Measurements from ENCODE around the gene TENT5C. TPM values are rescaled to one million over a fixed set of nuclear protein-coding genes. Genes with fewer than 3 reads are reported as not detected.
"Not testable (repeated sequence)": the region's sequence is repeated elsewhere in the genome, so short reads cannot be mapped to it uniquely, and the experiment has no call there.

Gene TENT5C
- 1 to 10 TPM; 3.7 to 4.1 TPM for total RNA-seq
- polyA plus RNA-seq, result 12.6 TPM

DNA sequence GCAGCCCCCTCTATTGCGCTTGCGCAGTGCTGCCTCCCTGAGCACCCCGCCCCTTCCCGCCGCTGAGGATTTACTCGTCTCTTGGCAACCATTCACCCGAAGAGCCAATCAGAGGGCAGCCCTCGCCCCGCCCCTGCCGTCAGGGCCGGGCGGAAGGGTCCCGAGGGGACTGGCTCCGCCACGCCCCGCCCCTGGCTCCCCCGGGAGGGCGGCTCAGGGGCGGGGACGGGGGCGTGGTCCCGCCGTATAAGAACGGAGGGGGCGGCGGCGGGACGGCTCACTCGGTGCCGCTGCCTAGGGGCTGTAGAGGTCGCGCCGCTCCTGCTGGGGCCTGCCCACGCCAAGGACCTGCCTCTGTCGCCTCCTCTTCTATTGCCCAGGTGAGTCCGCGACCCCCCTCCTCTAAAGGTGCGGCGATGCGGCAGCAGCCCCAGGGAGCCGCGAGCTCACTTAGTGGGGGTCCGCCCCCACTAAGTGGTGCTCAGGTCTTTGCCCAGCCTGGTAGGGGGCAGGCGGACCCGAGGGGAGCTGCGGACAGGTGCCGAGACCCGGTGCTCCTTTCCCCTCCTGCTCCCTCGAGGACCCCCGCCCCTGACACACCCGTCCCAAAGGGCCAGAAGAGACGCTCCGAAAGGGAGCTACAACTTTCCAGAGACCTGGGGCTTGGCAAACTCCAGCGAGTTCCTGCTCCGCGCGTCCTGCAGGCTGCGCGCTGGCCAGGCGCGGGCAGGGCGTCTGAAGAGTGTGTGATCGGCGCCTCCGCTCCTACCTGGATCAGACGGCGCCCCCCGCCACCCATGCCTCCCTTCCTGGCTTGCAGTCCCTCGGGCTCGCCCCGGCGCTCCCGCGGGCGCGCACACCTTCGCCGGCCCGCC is at the start of gene TENT5C:
Gene TENT5C, plus strand, starts transcription at position 275 of the 875 bp plus-strand sequence. CDS start 16,821 bp downstream, outside the sequence.
- Histone ChIP-seq H3K36me3 (ENCODE audit: insufficient read depth, low read length) (no peaks in the 10 kb centered on the region), H3K9me3 (ENCODE audit: low read length) (no peaks in the 10 kb centered on the region), H3K27me3 (ENCODE audit: insufficient read depth, low read length, poor library complexity, severe bottlenecking) (no peaks in the 10 kb centered on the region), H3K4me1 (ENCODE audit: insufficient read depth, low read length) (peaks cover 36% of the 10 kb centered on the region), H3K4me3 (ENCODE audit: low read length) (peak within 1 kb of the TSS; percentile 93), H3K27ac (ENCODE audit: low read depth, low read length) (peak within 1 kb of the TSS; percentile 96)
- peak; percentile 98 to 99 (median 99) for DNase-seq
- H3K4me1 Mint-ChIP-seq, result peaks cover 45 to 53% (median 51%) of the 10 kb centered on the region in 3 donors
- no peaks in the 10 kb centered on the region for H3K9me3 Mint-ChIP-seq
- CTCF ChIA-PET, result interaction anchor here (0.9 to 3.9 kb wide), 8 partner anchors 15 to 148 kb away, joined by 3 to 29 read pairs (median 12); no protein-coding TSS in a partner anchor
- peak within 1 kb of the TSS; percentile 91 to 99 (median 98) for H3K4me3 Mint-ChIP-seq
- POLR2A ChIA-PET, result interaction anchor here (1.0 to 3.4 kb wide), 7 partner anchors 35 to 323 kb away, joined by 3 to 48 read pairs (median 17); partner anchors contain the start of genes GDAP2 and WDR3
- H3K36me3 Mint-ChIP-seq, result peaks cover 9 to 48% (median 10%) of the 10 kb centered on the region in 3 donors
- peaks cover 0 to 8% of the 10 kb centered on the region in 2 donors for H3K27me3 Mint-ChIP-seq
- peak within 1 kb of the TSS; percentile 96 to 100 (median 98) for H3K27ac Mint-ChIP-seq

DNA sequence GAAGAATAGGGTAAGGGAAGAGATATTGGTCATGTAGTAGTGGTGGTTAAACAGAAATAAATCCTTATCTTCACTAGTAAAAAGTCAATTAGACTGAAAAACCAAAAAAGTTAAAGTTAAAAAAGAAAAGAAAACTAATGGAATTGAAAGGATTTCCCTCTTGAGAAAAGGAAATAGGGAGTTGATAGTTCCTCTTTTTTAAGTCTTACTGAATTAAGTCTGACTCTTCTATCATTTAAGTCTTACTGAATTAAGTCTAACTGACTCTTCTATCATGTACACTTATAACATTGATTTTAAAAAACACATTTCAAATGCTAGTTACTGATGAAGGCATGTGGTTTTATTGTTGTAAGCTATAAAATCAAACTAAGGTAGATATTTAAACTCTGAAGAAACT is 49.5 kb upstream of the TENT5C start:
- ChIA-PET CTCF (interaction anchor here (1.3 kb wide), 1 partner anchor 21 kb away, joined by 7 read pairs; no protein-coding TSS in a partner anchor), POLR2A (no interaction called here)
- Histone ChIP-seq H3K4me1 (ENCODE audit: insufficient read depth, low read length) (no peaks in the 10 kb centered on the region), H3K36me3 (ENCODE audit: insufficient read depth, low read length) (no peaks in the 10 kb centered on the region), H3K27ac (ENCODE audit: low read depth, low read length) (no peak overlapping the region), H3K27me3 (ENCODE audit: insufficient read depth, low read length, poor library complexity, severe bottlenecking) (no peaks in the 10 kb centered on the region), H3K9me3 (ENCODE audit: low read length) (no peaks in the 10 kb centered on the region), H3K4me3 (ENCODE audit: low read length) (no peak overlapping the region)
- Mint-ChIP-seq H3K4me1 (no peaks in the 10 kb centered on the region), H3K9me3 (peaks cover 0 to 8% (median 6%) of the 10 kb centered on the region in 5 donors), H3K36me3 (peaks cover 0 to 12% (median under 1%) of the 10 kb centered on the region in 3 donors), H3K27me3 (peaks cover 0 to 4% of the 10 kb centered on the region in 2 donors), H3K27ac (no peak overlapping the region), H3K4me3 (no peak overlapping the region)
- no peak for DNase-seq

DNA sequence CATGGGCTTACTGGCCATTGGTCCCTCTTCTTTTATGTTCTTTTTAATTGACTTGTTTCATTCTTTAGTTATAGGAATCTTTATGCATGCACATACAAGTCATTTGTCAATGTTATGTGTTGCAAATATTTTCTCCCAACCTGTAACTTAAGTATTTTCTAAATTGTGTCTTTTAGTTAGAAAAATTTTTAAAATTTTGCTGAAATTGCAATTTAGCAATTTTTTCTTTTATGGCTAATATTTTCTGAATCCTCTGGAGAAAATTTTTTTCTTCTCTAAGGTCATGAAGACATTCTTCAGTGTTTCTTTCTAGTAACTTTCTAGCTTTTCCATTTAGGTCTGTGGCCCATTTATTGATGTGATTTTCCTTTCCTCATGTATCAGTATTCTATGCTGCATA is 48.9 kb upstream of the TENT5C start:
- no peaks in the 10 kb centered on the region for H3K4me1 ChIP-seq (ENCODE audit: insufficient read depth, low read length)
- H3K4me3 ChIP-seq (ENCODE audit: low read length), result no peak overlapping the region
- Mint-ChIP-seq H3K27ac (no peak overlapping the region), H3K9me3 (peaks cover 0 to 8% (median 6%) of the 10 kb centered on the region in 5 donors), H3K4me1 (no peaks in the 10 kb centered on the region), H3K4me3 (no peak overlapping the region), H3K27me3 (peaks cover 0 to 4% of the 10 kb centered on the region in 2 donors), H3K36me3 (peaks cover 0 to 12% (median 1%) of the 10 kb centered on the region in 3 donors)
- H3K27me3 ChIP-seq (ENCODE audit: insufficient read depth, low read length, poor library complexity, severe bottlenecking), result no peaks in the 10 kb centered on the region
- POLR2A ChIA-PET, result no interaction called here
- DNase-seq, result no peak
- H3K9me3 ChIP-seq (ENCODE audit: low read length), result no peaks in the 10 kb centered on the region
- CTCF ChIA-PET, result interaction anchor here (1.7 kb wide), 1 partner anchor 22 kb away, joined by 5 read pairs; no protein-coding TSS in a partner anchor
- H3K27ac ChIP-seq (ENCODE audit: low read depth, low read length), result no peak overlapping the region
- no peaks in the 10 kb centered on the region for H3K36me3 ChIP-seq (ENCODE audit: insufficient read depth, low read length)

DNA sequence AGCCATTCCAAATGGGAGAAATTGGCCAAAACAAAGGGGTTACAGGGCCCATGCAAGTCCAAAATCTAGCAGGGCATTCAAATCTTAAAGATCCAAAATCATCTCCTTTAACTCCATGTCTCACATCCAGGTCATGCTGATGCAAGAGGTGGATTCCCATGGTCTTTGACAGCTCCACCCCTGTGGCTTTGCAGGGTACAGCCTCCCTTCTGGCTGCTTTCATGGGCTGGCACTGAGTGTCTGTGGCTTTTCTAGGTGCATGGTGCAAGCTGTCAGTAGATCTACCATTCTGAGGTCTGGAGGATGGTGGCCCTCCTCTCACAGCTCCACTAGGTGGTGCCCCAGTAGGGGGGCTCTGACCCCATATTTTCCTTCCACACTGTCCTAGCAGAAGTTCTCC is 47.4 kb upstream of the TENT5C start:
- H3K27ac Mint-ChIP-seq; POLR2A ChIA-PET; H3K27ac ChIP-seq (ENCODE audit: low read depth, low read length); H3K4me3 ChIP-seq (ENCODE audit: low read length); H3K9me3 Mint-ChIP-seq; H3K4me1 Mint-ChIP-seq; H3K27me3 ChIP-seq (ENCODE audit: insufficient read depth, low read length, poor library complexity, severe bottlenecking); H3K9me3 ChIP-seq (ENCODE audit: low read length); H3K4me3 Mint-ChIP-seq; H3K36me3 ChIP-seq (ENCODE audit: insufficient read depth, low read length); DNase-seq; H3K27me3 Mint-ChIP-seq; H3K4me1 ChIP-seq (ENCODE audit: insufficient read depth, low read length): not testable (repeated sequence)
- CTCF ChIA-PET, result interaction anchor here (1.7 kb wide), 1 partner anchor 24 kb away, joined by 5 read pairs; no protein-coding TSS in a partner anchor
- H3K36me3 Mint-ChIP-seq, result peaks cover 0 to 12% (median 1%) of the 10 kb centered on the region in 3 donors

DNA sequence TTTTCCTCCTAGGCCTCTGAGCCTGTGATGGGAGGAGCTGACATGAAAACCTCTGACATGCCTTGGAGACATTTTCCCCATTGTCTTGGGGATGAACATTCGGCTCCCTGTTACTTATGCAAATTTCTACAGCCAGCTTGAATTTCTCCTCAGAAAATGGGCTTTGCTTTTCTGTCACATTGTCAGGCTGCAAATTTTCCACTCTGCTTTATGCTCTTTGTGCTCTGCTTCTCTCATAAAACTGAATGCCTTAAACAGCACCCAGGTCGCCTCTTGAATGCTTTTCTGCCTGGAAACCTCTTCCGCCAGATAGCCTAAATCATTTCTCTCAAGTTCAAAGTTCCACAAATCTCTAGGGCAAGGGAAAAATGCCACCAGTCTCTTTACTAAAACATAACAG is 46.7 kb upstream of the TENT5C start:
- H3K4me1 Mint-ChIP-seq, result no peaks in the 10 kb centered on the region
- Histone ChIP-seq H3K27me3 (ENCODE audit: insufficient read depth, low read length, poor library complexity, severe bottlenecking) (no peaks in the 10 kb centered on the region), H3K4me1 (ENCODE audit: insufficient read depth, low read length) (no peaks in the 10 kb centered on the region), H3K9me3 (ENCODE audit: low read length) (no peaks in the 10 kb centered on the region), H3K4me3 (ENCODE audit: low read length) (no peak overlapping the region), H3K36me3 (ENCODE audit: insufficient read depth, low read length) (no peaks in the 10 kb centered on the region), H3K27ac (ENCODE audit: low read depth, low read length) (no peak overlapping the region)
- H3K36me3 Mint-ChIP-seq, result peaks cover 0 to 12% (median 1%) of the 10 kb centered on the region in 3 donors
- H3K9me3 Mint-ChIP-seq, result peaks cover 0 to 8% (median 6%) of the 10 kb centered on the region in 5 donors
- H3K27me3 Mint-ChIP-seq, result peaks cover 0 to 5% of the 10 kb centered on the region in 2 donors
- CTCF ChIA-PET, result no interaction called here
- POLR2A ChIA-PET, result no interaction called here
- H3K4me3 Mint-ChIP-seq, result no peak overlapping the region
- H3K27ac Mint-ChIP-seq, result peak overlapping the region in 1 of 8 donors; percentile 13
- DNase-seq, result no peak

DNA sequence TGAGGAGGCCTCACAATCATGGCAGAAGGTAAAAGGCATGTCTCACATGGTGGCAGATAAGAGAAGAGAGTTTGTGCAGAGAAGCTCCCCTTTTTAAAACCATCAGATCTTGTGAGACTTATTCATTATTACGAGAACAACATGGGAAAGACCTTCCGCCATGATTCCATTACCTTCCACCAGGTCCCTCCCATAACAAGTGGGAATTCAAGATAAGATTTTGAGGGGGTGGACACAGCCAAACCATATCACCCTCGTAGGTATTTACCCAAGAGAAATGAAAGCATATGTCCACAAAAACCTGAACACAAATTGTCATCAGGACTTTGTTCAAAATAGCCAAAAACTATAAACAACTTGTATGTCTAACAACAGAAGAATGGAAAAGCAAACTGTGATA is 45.9 kb upstream of the TENT5C start:
- H3K36me3 Mint-ChIP-seq, result peaks cover 0 to 12% (median 1%) of the 10 kb centered on the region in 3 donors
- H3K4me3 Mint-ChIP-seq, result no peak overlapping the region
- CTCF ChIA-PET, result no interaction called here
- no peaks in the 10 kb centered on the region for H3K4me1 Mint-ChIP-seq
- Histone ChIP-seq H3K27ac (ENCODE audit: low read depth, low read length) (no peak overlapping the region), H3K9me3 (ENCODE audit: low read length) (no peaks in the 10 kb centered on the region), H3K27me3 (ENCODE audit: insufficient read depth, low read length, poor library complexity, severe bottlenecking) (no peaks in the 10 kb centered on the region), H3K4me3 (ENCODE audit: low read length) (no peak overlapping the region), H3K36me3 (ENCODE audit: insufficient read depth, low read length) (no peaks in the 10 kb centered on the region), H3K4me1 (ENCODE audit: insufficient read depth, low read length) (no peaks in the 10 kb centered on the region)
- peaks cover 0 to 8% (median 6%) of the 10 kb centered on the region in 5 donors for H3K9me3 Mint-ChIP-seq
- no peak overlapping the region for H3K27ac Mint-ChIP-seq
- POLR2A ChIA-PET, result no interaction called here
- H3K27me3 Mint-ChIP-seq, result peaks cover 0 to 4% of the 10 kb centered on the region in 2 donors
- no peak for DNase-seq

DNA sequence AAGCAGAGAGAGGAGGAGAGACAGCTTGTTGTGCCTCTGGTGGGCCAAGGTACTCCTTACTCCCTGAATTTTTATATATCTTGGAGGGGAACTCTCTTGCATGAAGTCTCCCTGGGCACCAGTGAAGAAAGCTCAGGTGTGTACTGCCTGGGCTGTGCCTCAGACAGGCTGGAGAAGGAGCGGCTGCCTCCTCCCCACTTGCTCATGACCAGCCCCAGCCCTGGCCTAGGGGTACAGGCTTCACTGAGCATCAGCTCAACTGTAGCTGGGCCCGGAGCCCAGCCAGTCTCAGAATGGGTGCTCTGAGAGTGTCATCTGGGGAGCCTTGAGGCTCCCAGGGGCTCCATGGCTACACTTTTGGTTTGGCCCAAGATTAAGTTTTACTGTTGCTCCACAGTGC is 44.8 kb upstream of the TENT5C start:
- no peak overlapping the region for H3K4me3 Mint-ChIP-seq
- DNase-seq, result no peak
- Histone ChIP-seq H3K36me3 (ENCODE audit: insufficient read depth, low read length) (no peaks in the 10 kb centered on the region), H3K4me3 (ENCODE audit: low read length) (no peak overlapping the region), H3K27me3 (ENCODE audit: insufficient read depth, low read length, poor library complexity, severe bottlenecking) (no peaks in the 10 kb centered on the region), H3K9me3 (ENCODE audit: low read length) (no peaks in the 10 kb centered on the region), H3K27ac (ENCODE audit: low read depth, low read length) (no peak overlapping the region), H3K4me1 (ENCODE audit: insufficient read depth, low read length) (no peaks in the 10 kb centered on the region)
- peaks cover 0 to 4% of the 10 kb centered on the region in 2 donors for H3K27me3 Mint-ChIP-seq
- peaks cover 0 to 8% (median 6%) of the 10 kb centered on the region in 5 donors for H3K9me3 Mint-ChIP-seq
- peaks cover 0 to 12% (median 1%) of the 10 kb centered on the region in 3 donors for H3K36me3 Mint-ChIP-seq
- H3K27ac Mint-ChIP-seq, result peak overlapping the region in 1 of 8 donors; percentile 59
- H3K4me1 Mint-ChIP-seq, result no peaks in the 10 kb centered on the region
- POLR2A ChIA-PET, result no interaction called here
- CTCF ChIA-PET, result interaction anchor here (0.8 kb wide), 1 partner anchor 26 kb away, joined by 3 read pairs; no protein-coding TSS in a partner anchor

DNA sequence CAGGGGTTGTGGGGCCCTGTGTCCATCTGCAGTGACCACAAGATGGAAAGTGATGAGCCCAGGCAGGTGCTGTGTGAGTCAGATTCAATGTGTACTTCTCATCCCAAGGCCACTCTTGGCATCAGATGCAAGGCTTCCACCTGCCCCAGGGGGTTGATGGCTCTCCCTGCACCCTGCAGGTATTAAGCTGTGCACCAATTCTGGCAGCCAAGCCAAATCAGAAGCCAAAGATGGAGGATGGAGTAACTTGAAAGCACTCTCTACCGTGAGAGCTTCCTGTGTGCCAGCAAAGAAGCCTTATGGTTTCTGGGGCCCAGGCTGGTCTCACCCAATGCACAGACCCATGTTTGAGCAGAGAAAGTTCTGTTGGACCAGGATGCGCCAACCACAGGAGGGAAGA is 44.3 kb upstream of the TENT5C start:
- H3K27ac Mint-ChIP-seq, result peak overlapping the region in 2 of 8 donors; percentile 14 to 59
- H3K9me3 ChIP-seq (ENCODE audit: low read length), result no peaks in the 10 kb centered on the region
- H3K9me3 Mint-ChIP-seq, result peaks cover 0 to 8% (median 6%) of the 10 kb centered on the region in 5 donors
- peaks cover 0 to 12% (median 1%) of the 10 kb centered on the region in 3 donors for H3K36me3 Mint-ChIP-seq
- no peak overlapping the region for H3K4me3 Mint-ChIP-seq
- no peaks in the 10 kb centered on the region for H3K36me3 ChIP-seq (ENCODE audit: insufficient read depth, low read length)
- H3K4me3 ChIP-seq (ENCODE audit: low read length), result no peak overlapping the region
- peaks cover 0 to 4% of the 10 kb centered on the region in 2 donors for H3K27me3 Mint-ChIP-seq
- POLR2A ChIA-PET, result no interaction called here
- DNase-seq, result no peak
- H3K4me1 Mint-ChIP-seq, result no peaks in the 10 kb centered on the region
- H3K4me1 ChIP-seq (ENCODE audit: insufficient read depth, low read length), result no peaks in the 10 kb centered on the region
- CTCF ChIA-PET, result interaction anchor here (1.6 kb wide), 1 partner anchor 27 kb away, joined by 7 read pairs; no protein-coding TSS in a partner anchor
- H3K27me3 ChIP-seq (ENCODE audit: insufficient read depth, low read length, poor library complexity, severe bottlenecking), result no peaks in the 10 kb centered on the region
- no peak overlapping the region for H3K27ac ChIP-seq (ENCODE audit: low read depth, low read length)

Measured in CD8-positive, alpha-beta memory T cell (primary cell).